HG03066 (cell line): ENCODE data around the gene TTC39B.
"Not testable (repeated sequence)": the region's sequence is repeated elsewhere in the genome, so short reads cannot be mapped to it uniquely, and the experiment has no call there.

Source experiments
- ATAC-seq: cut with Tn5 transposase; IDR thresholded peaks from one replicate; pipeline ENCODE4 v1.9.1; 2021; ENCODE audit warnings: low read depth; ENCODE audit not compliant: unreplicated experiment

The TTC39B gene

GRCh38 chr9:15271403-15271802 is 35.6 kb downstream of the TTC39B start:
- ATAC-seq: no peak

- ATAC-seq: no peak
Observed at GRCh38 chr9:15268782-15269181, 38.2 kb downstream of the TTC39B start.

GRCh38 chr9:15268317-15268716 is 38.7 kb downstream of the TTC39B start:
- no peak for ATAC-seq

- ATAC-seq: no peak
Observed at GRCh38 chr9:15264918-15265317, 42.1 kb downstream of the TTC39B start.

GRCh38 chr9:15262581-15262980 is 44.4 kb downstream of the TTC39B start:
- ATAC-seq: no peak

GRCh38 chr9:15256426-15256825 is 50.6 kb downstream of the TTC39B start:
- no peak for ATAC-seq

GRCh38 chr9:15253786-15254185 is 53.2 kb downstream of the TTC39B start:
- no peak for ATAC-seq

GRCh38 chr9:15253197-15253596 is 53.8 kb downstream of the TTC39B start:
- ATAC-seq: no peak

- no peak for ATAC-seq
Observed at GRCh38 chr9:15249981-15250380, 57.0 kb downstream of the TTC39B start.

GRCh38 chr9:15249042-15249818 is 57.8 kb downstream of the TTC39B start:
- no peak for ATAC-seq

- no peak for ATAC-seq
Observed at GRCh38 chr9:15248621-15249020, 58.4 kb downstream of the TTC39B start.

- no peak for ATAC-seq
Observed at GRCh38 chr9:15248081-15248480, 58.9 kb downstream of the TTC39B start.

- ATAC-seq: no peak
Observed at GRCh38 chr9:15246708-15247107, 60.3 kb downstream of the TTC39B start.

GRCh38 chr9:15246243-15246642 is 60.8 kb downstream of the TTC39B start:
- no peak for ATAC-seq

- no peak for ATAC-seq
Observed at GRCh38 chr9:15244001-15244441, 63.0 kb downstream of the TTC39B start.

- ATAC-seq: no peak
Observed at GRCh38 chr9:15243081-15243480, 63.9 kb downstream of the TTC39B start.

- no peak for ATAC-seq
Observed at GRCh38 chr9:15240927-15241326, 66.1 kb downstream of the TTC39B start.

GRCh38 chr9:15239816-15240215 is 67.2 kb downstream of the TTC39B start:
- ATAC-seq: no peak

GRCh38 chr9:15238646-15239045 is 68.4 kb downstream of the TTC39B start:
- no peak for ATAC-seq

- no peak for ATAC-seq
Observed at GRCh38 chr9:15235658-15236057, 71.4 kb downstream of the TTC39B start.

GRCh38 chr9:15233941-15234490 is 73.0 kb downstream of the TTC39B start:
- ATAC-seq: not testable (repeated sequence)

GRCh38 chr9:15232706-15233280 is 74.2 kb downstream of the TTC39B start:
- ATAC-seq: not testable (repeated sequence)
